ENCODE measurements around the gene SLC4A1AP.

DNA sequence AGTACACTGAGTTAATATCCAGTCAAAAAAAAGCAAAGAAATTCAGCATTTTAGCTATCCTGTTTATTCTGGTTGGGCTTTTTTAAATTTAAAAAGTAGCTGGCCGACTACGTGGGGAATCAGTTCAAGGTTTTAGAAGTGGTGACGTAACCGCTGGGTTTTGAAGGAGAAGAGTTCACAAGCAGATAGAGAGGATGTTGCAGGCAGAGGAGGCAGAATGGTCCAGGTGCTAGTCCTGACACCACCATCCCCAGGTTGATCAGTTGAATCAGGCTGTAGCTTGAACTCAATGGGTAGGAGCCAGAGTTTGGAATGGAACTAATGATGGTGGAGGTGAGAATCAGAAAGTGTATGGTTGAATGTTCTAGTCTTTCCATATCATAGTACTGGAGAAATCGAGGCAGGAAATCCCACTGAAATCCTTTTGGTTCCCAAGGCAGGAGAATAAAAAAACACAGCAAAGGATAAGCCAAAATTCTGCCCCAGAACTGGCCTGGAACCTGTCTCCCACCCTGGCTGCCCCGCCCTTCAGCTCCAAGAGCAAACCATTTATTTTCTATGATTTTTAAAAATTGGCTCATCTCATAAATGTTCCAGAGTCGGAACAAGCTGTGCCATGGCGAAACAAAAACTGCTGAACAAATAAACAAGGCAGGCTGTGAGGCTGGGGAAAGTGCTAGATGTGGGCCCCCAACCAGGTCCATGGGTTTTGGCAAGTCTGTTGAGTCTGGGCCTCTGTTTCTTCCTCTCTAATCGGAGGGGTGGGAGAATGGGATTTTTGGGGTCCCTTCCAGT lies 44.0 kb downstream of the SLC4A1AP start:
- TF ChIP-seq, protein P1, sequence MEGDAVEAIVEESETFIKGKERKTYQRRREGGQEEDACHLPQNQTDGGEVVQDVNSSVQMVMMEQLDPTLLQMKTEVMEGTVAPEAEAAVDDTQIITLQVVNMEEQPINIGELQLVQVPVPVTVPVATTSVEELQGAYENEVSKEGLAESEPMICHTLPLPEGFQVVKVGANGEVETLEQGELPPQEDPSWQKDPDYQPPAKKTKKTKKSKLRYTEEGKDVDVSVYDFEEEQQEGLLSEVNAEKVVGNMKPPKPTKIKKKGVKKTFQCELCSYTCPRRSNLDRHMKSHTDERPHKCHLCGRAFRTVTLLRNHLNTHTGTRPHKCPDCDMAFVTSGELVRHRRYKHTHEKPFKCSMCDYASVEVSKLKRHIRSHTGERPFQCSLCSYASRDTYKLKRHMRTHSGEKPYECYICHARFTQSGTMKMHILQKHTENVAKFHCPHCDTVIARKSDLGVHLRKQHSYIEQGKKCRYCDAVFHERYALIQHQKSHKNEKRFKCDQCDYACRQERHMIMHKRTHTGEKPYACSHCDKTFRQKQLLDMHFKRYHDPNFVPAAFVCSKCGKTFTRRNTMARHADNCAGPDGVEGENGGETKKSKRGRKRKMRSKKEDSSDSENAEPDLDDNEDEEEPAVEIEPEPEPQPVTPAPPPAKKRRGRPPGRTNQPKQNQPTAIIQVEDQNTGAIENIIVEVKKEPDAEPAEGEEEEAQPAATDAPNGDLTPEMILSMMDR (IDR thresholded peaks at IDR 0.05; ENCODE audit: insufficient read depth, low read length, poor library complexity, severe bottlenecking): no peak
- TF ChIP-seq EZH2phosphoT487 (conservative IDR thresholded peaks at IDR 0.05; ENCODE audit: low read length): no peak
